A673 (cell line): ENCODE data around the gene CCDC33.

ENCODE experiments used
- EZH2 ChIP-seq: fragments of 200-600 bp; sonication (generic); IDR thresholded peaks from 2 replicates; pipeline ENCODE4 v1.6.1; 2017; ENCODE audit warnings: borderline replicate concordance, low read depth, mild to moderate bottlenecking, mixed read lengths, antibody characterized with exemption, low read length; ENCODE audit not compliant: poor library complexity, severe bottlenecking
- TF ChIP-seq, protein P1 (sequence below): fragments of 300-800, 200-600 bp; sonication (generic); conservative IDR thresholded peaks from 2 replicates; pipeline ENCODE4 v1.5.1; 2017; ENCODE audit warnings: low read depth, mild to moderate bottlenecking, antibody characterized with exemption, low read length, moderate library complexity, mixed read lengths

DNA sequence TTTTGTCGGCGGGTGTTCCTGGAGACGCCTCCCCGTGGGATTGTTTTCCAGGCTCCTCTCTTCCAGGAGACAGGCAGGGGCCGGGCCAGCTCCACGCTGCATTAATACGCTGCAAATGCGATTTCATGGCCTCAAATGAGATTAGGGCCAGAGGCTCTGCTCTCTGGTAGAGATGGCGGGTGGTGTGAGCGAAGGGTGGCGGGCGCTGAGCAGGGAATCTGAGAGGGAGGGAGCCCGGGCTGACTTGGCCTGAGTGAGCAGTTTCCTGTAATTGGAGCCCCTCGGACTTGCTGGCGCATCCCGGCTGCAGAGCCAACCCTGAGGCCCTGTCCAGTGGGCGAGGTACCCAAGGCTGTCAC lies 7.4 kb upstream of the CCDC33 start:
- TF ChIP-seq, protein P1, sequence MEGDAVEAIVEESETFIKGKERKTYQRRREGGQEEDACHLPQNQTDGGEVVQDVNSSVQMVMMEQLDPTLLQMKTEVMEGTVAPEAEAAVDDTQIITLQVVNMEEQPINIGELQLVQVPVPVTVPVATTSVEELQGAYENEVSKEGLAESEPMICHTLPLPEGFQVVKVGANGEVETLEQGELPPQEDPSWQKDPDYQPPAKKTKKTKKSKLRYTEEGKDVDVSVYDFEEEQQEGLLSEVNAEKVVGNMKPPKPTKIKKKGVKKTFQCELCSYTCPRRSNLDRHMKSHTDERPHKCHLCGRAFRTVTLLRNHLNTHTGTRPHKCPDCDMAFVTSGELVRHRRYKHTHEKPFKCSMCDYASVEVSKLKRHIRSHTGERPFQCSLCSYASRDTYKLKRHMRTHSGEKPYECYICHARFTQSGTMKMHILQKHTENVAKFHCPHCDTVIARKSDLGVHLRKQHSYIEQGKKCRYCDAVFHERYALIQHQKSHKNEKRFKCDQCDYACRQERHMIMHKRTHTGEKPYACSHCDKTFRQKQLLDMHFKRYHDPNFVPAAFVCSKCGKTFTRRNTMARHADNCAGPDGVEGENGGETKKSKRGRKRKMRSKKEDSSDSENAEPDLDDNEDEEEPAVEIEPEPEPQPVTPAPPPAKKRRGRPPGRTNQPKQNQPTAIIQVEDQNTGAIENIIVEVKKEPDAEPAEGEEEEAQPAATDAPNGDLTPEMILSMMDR: no peak
- no peak for TF ChIP-seq EZH2
